ENCODE data around the gene PDE4D. TPM values are rescaled to one million over a fixed set of nuclear protein-coding genes. Genes with fewer than 3 reads are reported as not detected.

The PDE4D gene
- total RNA-seq, 1 donor = 12.7 TPM

- TF ChIP-seq CTCF (IDR thresholded peaks at IDR 0.05; ENCODE audit: insufficient read depth, low read length) = no peak
- no peak overlapping the region for H3K4me3 ChIP-seq (ENCODE audit: low read depth, low read length)
- no peak for DNase-seq (ENCODE audit: low read depth)
Measured at GRCh38 chr5:59864718-59865117, 28.8 kb downstream of the PDE4D start.

GRCh38 chr5:59863777-59864176 is 29.7 kb downstream of the PDE4D start:
- no peak for TF ChIP-seq CTCF (IDR thresholded peaks at IDR 0.05; ENCODE audit: insufficient read depth, low read length)
- H3K4me3 ChIP-seq (ENCODE audit: low read depth, low read length) = no peak overlapping the region
- peak; percentile 3 for DNase-seq (ENCODE audit: low read depth)

GRCh38 chr5:59856358-59856757 is 37.2 kb downstream of the PDE4D start:
- no peak overlapping the region for H3K4me3 ChIP-seq (ENCODE audit: low read depth, low read length)
- no peak for DNase-seq (ENCODE audit: low read depth)
- no peak for TF ChIP-seq CTCF (IDR thresholded peaks at IDR 0.05; ENCODE audit: insufficient read depth, low read length)

- TF ChIP-seq CTCF (IDR thresholded peaks at IDR 0.05; ENCODE audit: insufficient read depth, low read length) = no peak
- no peak for DNase-seq (ENCODE audit: low read depth)
- no peak overlapping the region for H3K4me3 ChIP-seq (ENCODE audit: low read depth, low read length)
Measured at GRCh38 chr5:59850766-59851165, 42.8 kb downstream of the PDE4D start.

GRCh38 chr5:59847586-59847985 is 45.9 kb downstream of the PDE4D start:
- no peak overlapping the region for H3K4me3 ChIP-seq (ENCODE audit: low read depth, low read length)
- TF ChIP-seq CTCF (IDR thresholded peaks at IDR 0.05; ENCODE audit: insufficient read depth, low read length) = no peak
- DNase-seq (ENCODE audit: low read depth) = no peak

- no peak overlapping the region for H3K4me3 ChIP-seq (ENCODE audit: low read depth, low read length)
- TF ChIP-seq CTCF (IDR thresholded peaks at IDR 0.05; ENCODE audit: insufficient read depth, low read length) = no peak
- peak; percentile 19 for DNase-seq (ENCODE audit: low read depth)
Measured at GRCh38 chr5:59845730-59846129, 47.8 kb downstream of the PDE4D start.

GRCh38 chr5:59843511-59844213 is 49.9 kb downstream of the PDE4D start:
- H3K4me3 ChIP-seq (ENCODE audit: low read depth, low read length) = no peak overlapping the region
- TF ChIP-seq CTCF (IDR thresholded peaks at IDR 0.05; ENCODE audit: insufficient read depth, low read length) = no peak
- DNase-seq (ENCODE audit: low read depth) = no peak

Data from fibroblast of the aortic adventitia (primary cell).